Fibroblast of lung (primary cell): Measurements from ENCODE around the gene GLO1. TPM values are rescaled to one million over a fixed set of nuclear protein-coding genes. Genes with fewer than 3 reads are reported as not detected.

Experiments
- DNase-seq, 2 donors: peaks; one replicate each; pipeline versions ENCODE4 v3.0.0 to v3.0.0-alpha.2; 2010; ENCODE audit warnings: low read depth in 2 of 2
- H2AFZ ChIP-seq: 2 replicates; pipeline ENCODE4 v1.5.1; 2012; ENCODE audit warnings: low read length, control low read depth, inconsistent platforms
- H3K27ac ChIP-seq: 2 replicates; pipeline ENCODE4 v1.5.1; 2011; ENCODE audit warnings: low read length, control low read depth; ENCODE audit not compliant: insufficient read depth
- H3K27me3 ChIP-seq: 2 replicates; pipeline ENCODE4 v1.5.1; 2011; ENCODE audit warnings: mild to moderate bottlenecking, low read length; ENCODE audit not compliant: control insufficient read depth, insufficient read depth
- H3K36me3 ChIP-seq: 2 replicates; pipeline ENCODE4 v1.5.1; 2011; ENCODE audit warnings: low read length; ENCODE audit not compliant: control insufficient read depth, insufficient read depth
- H3K4me1 ChIP-seq: 2 replicates; pipeline ENCODE4 v1.5.1; 2011; ENCODE audit warnings: low read length; ENCODE audit not compliant: control insufficient read depth, insufficient read depth; ENCODE audit errors: extremely low read depth
- H3K4me2 ChIP-seq: 2 replicates; pipeline ENCODE4 v1.5.1; 2011; ENCODE audit warnings: low read length, control low read depth; ENCODE audit not compliant: insufficient read depth; ENCODE audit errors: extremely low read depth
- H3K4me3 ChIP-seq, 4 experiments: fragments of 200-600 bp in 1 of 4; sonication (generic) in 1 of 4; replicated peaks in 1 of 4; 2 replicates each; pipeline ENCODE4 v1.5.1; 2011 to 2016; ENCODE audit warnings: low read length in 4 of 4, low read depth in 3 of 4, mild to moderate bottlenecking in 3 of 4, control low read depth in 2 of 4, inconsistent platforms in 1 of 4, mixed read lengths in 1 of 4; ENCODE audit not compliant: insufficient read depth in 1 of 4; ENCODE audit errors: control extremely low read depth in 1 of 4
- H3K79me2 ChIP-seq: 2 replicates; pipeline ENCODE4 v1.5.1; 2012; ENCODE audit warnings: mild to moderate bottlenecking, low read length, inconsistent platforms; ENCODE audit not compliant: control insufficient read depth, insufficient read depth
- H3K9ac ChIP-seq: 2 replicates; pipeline ENCODE4 v1.5.1; 2011; ENCODE audit warnings: mild to moderate bottlenecking, low read length, control low read depth; ENCODE audit not compliant: insufficient read depth
- H3K9me3 ChIP-seq: 2 replicates; pipeline ENCODE4 v1.5.1; 2012; ENCODE audit warnings: low read depth, low read length; ENCODE audit not compliant: control insufficient read depth, insufficient read depth
- H4K20me1 ChIP-seq: 2 replicates; pipeline ENCODE4 v1.5.1; 2011; ENCODE audit warnings: low read length; ENCODE audit not compliant: control insufficient read depth, insufficient read depth; ENCODE audit errors: extremely low read depth
- CTCF ChIP-seq, 2 donors: IDR thresholded peaks in 1 of 2; conservative IDR thresholded peaks in 1 of 2; 1 replicate in 1 of 2; 2 replicates in 1 of 2; pipeline ENCODE4 v1.5.1; 2011 to 2012; ENCODE audit warnings: low read length in 2 of 2, control low read depth in 1 of 2, inconsistent platforms in 1 of 2, low read depth in 1 of 2, mild to moderate bottlenecking in 1 of 2
- EZH2 ChIP-seq: IDR thresholded peaks from 2 replicates; pipeline ENCODE4 v1.5.1; 2012; ENCODE audit warnings: low read length, control low read depth, mild to moderate bottlenecking; ENCODE audit errors: missing control alignments
- polyA plus RNA-seq, 2 donors: library from polyadenylated mRNA; depleted of rRNA in 1 of 2; stranded (reverse) in 1 of 2; unstranded in 1 of 2; fragments of >200 nt; gene quantifications; 2 replicates each; pipeline ENCODE4 v1.2.1, GENCODE V29; 2011 to 2012; ENCODE audit warnings: missing spikeins in 1 of 2
- total RNA-seq: library from RNA; depleted of rRNA; stranded (reverse); fragments of >200 nt; gene quantifications from 2 replicates; pipeline ENCODE4 v1.2.1, GENCODE V29; 2014

GLO1 gene
- total and polyA plus RNA-seq, 2 donors (not counting 1 experiment from before 2014, with no cell fraction given), result 126 to 143 TPM

DNA sequence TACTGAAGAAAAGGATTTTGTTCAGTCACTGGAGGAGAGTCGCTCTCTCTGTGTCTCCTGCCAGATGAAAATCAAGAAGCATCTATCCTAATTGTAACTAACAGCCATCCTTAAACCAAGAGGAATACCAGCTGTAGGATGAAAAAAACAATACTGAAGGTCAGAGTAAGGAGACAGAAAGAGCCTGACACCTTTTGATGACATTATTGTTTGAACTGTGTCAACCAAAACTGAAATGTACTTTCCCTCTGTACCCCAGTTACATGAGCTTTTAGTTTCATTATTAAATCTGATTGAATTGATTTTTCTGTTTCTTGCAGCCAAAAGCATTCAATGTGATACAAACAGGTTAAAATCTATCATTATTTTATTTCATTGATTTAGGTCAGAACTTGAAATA, 46.0 kb downstream of the GLO1 start:
- Histone ChIP-seq H3K4me2 (no peak overlapping the region), H3K4me3 (no peak overlapping the region), H2AFZ (no peak overlapping the region), H3K4me1 (no peaks in the 10 kb centered on the region), H3K27me3 (no peaks in the 10 kb centered on the region), H3K9me3 (no peaks in the 10 kb centered on the region), H3K79me2 (no peaks in the 10 kb centered on the region), H3K27ac (no peak overlapping the region), H4K20me1 (no peaks in the 10 kb centered on the region), H3K36me3 (no peaks in the 10 kb centered on the region), H3K9ac (no peak overlapping the region)
- TF ChIP-seq EZH2 (no peak), CTCF (conservative IDR thresholded peaks at IDR 0.05 in 1 of 2, IDR thresholded peaks at IDR 0.05 in 1 of 2; ENCODE audit: low read depth in 1 of 2, low read length in 2 of 2) (no peak)
- DNase-seq, result no peak

GRCh38 chr6:38654263-38654662, 48.7 kb downstream of the GLO1 start:
- TF ChIP-seq EZH2 (no peak), CTCF (conservative IDR thresholded peaks at IDR 0.05 in 1 of 2, IDR thresholded peaks at IDR 0.05 in 1 of 2; ENCODE audit: low read depth in 1 of 2, low read length in 2 of 2) (no peak)
- Histone ChIP-seq H3K9ac (no peak overlapping the region), H3K27ac (no peak overlapping the region), H3K4me2 (no peak overlapping the region), H3K27me3 (no peaks in the 10 kb centered on the region), H3K4me1 (no peaks in the 10 kb centered on the region), H4K20me1 (no peaks in the 10 kb centered on the region), H3K4me3 (no peak overlapping the region), H3K79me2 (no peaks in the 10 kb centered on the region), H3K36me3 (no peaks in the 10 kb centered on the region), H2AFZ (no peak overlapping the region), H3K9me3 (no peaks in the 10 kb centered on the region)
- no peak for DNase-seq

DNA sequence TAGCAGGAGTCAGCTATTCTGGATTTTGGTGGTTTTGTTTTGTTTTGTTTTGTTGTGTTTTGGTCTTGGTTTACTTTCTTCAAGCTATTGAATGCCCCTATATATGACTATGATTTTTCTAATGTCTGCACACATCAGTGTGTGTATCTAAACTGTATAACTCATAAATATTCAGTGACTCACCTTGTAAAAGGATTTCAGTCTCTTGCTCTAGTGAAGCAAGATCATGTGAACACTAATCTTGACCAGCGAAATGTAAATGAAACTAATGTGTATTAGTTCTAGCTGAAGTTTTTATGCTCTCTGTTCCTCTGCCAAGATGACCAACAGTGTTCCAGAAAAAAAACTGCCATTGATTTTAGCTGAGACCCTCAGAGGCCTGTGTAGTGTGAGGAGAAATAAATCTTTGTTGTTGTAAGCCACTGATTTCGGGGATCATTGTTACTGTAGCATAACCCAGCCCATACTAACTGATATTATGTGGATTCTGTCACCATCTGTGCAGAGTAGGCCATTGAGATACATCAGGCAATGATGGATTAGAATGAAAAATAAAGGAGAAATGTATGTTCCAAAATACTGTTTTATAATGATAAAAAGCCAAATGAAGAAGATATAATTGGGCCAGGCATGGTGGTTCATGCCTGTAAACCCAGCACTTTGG, 51.7 kb downstream of the GLO1 start:
- H3K27me3 ChIP-seq, result no peaks in the 10 kb centered on the region
- no peak overlapping the region for H3K9ac ChIP-seq
- no peak overlapping the region for H3K27ac ChIP-seq
- no peaks in the 10 kb centered on the region for H3K4me1 ChIP-seq
- TF ChIP-seq EZH2, result no peak
- no peak for TF ChIP-seq CTCF (conservative IDR thresholded peaks at IDR 0.05 in 1 of 2, IDR thresholded peaks at IDR 0.05 in 1 of 2; ENCODE audit: low read depth in 1 of 2, low read length in 2 of 2)
- peak; percentile 6 to 10 for DNase-seq
- H3K36me3 ChIP-seq, result no peaks in the 10 kb centered on the region
- H3K9me3 ChIP-seq, result no peaks in the 10 kb centered on the region
- no peaks in the 10 kb centered on the region for H4K20me1 ChIP-seq
- H3K79me2 ChIP-seq, result no peaks in the 10 kb centered on the region
- H3K4me3 ChIP-seq, result no peak overlapping the region
- H3K4me2 ChIP-seq, result no peak overlapping the region
- H2AFZ ChIP-seq, result no peak overlapping the region
